OCI-LY7 (cell line): ENCODE data around the gene MTHFSD. TPM values are rescaled to one million over a fixed set of nuclear protein-coding genes. Genes with fewer than 3 reads are reported as not detected.

ENCODE experiments used
- BruUV-seq: library from RNA; stranded (reverse); fragments of 400-500 nt; replicated peaks from 2 replicates; lab custom pipeline; 2021; lab: Mats Ljungman, UMichigan
- CTCF ChIA-PET: fragments of 300-600 bp; sonication (Branson Sonifier 250); formaldehyde crosslinking; loops from one replicate; lab custom pipeline; 2022; ENCODE audit warnings: antibody characterized with exemption; ENCODE audit not compliant: unreplicated experiment; lab: Charles Lee
- POLR2A ChIA-PET: fragments of 300-600 bp; sonication (Branson Sonifier 250); formaldehyde crosslinking; loops from one replicate; lab custom pipeline; 2022; ENCODE audit warnings: antibody characterized with exemption; lab: Charles Lee
- DNase-seq: peaks from one replicate; pipeline ENCODE4 v3.0.0-alpha.2; 2015; ENCODE audit warnings: low spot score
- H2AFZ ChIP-seq: fragments of 200-600 bp; sonication (generic), shearing (Covaris generic); 2 replicates; pipeline ENCODE4 v1.6.1; 2014; ENCODE audit warnings: mild to moderate bottlenecking, antibody characterized with exemption, low read length, moderate library complexity
- H3K27ac ChIP-seq: fragments of 200-600 bp; sonication (generic); 2 replicates; pipeline ENCODE4 v1.5.1; 2014; ENCODE audit warnings: mixed run types, low read depth, mild to moderate bottlenecking, moderate library complexity, low read length, inconsistent platforms; ENCODE audit not compliant: poor library complexity, severe bottlenecking
- H3K36me3 ChIP-seq: fragments of 200-600 bp; sonication (generic); 2 replicates; pipeline ENCODE4 v1.6.1; 2014; ENCODE audit warnings: mild to moderate bottlenecking, antibody characterized with exemption, low read length, moderate library complexity, mixed read lengths; ENCODE audit not compliant: insufficient read depth
- H3K4me1 ChIP-seq: fragments of 200-600 bp; sonication (generic); 2 replicates; pipeline ENCODE4 v1.5.1; 2014; ENCODE audit warnings: mild to moderate bottlenecking, low read length; ENCODE audit not compliant: insufficient read depth, poor library complexity, severe bottlenecking
- H3K4me2 ChIP-seq: fragments of 200-600 bp; sonication (generic); 2 replicates; pipeline ENCODE4 v1.6.1; 2014; ENCODE audit warnings: mild to moderate bottlenecking, low read length
- H3K4me3 ChIP-seq: fragments of 200-600 bp; sonication (generic); 2 replicates; pipeline ENCODE4 v1.5.1; 2014; ENCODE audit warnings: mild to moderate bottlenecking, low read depth, low read length; ENCODE audit not compliant: poor library complexity, severe bottlenecking
- H3K79me2 ChIP-seq: fragments of 200-600 bp; sonication (generic); 2 replicates; pipeline ENCODE4 v1.6.1; 2016; ENCODE audit warnings: low read depth, mild to moderate bottlenecking, low read length, moderate library complexity, mixed read lengths; ENCODE audit not compliant: insufficient read depth
- H3K9me2 ChIP-seq: fragments of 200-600 bp; sonication (generic); 2 replicates; pipeline ENCODE4 v1.6.1; 2016; ENCODE audit warnings: mild to moderate bottlenecking, low read length, mixed read lengths; ENCODE audit not compliant: insufficient read depth
- H3K9me3 ChIP-seq: fragments of 200-600 bp; sonication (generic); 2 replicates; pipeline ENCODE4 v1.6.1; 2014; ENCODE audit warnings: mild to moderate bottlenecking, mixed run types, low read length, mixed read lengths
- H4K20me1 ChIP-seq: fragments of 200-600 bp; sonication (generic); 2 replicates; pipeline ENCODE4 v1.6.1; 2014; ENCODE audit warnings: mild to moderate bottlenecking, antibody characterized with exemption, low read length, moderate library complexity, mixed read lengths; ENCODE audit not compliant: insufficient read depth
- CTCF ChIP-seq: fragments of 200-600 bp; sonication (generic); conservative IDR thresholded peaks from 2 replicates; pipeline ENCODE4 v1.5.1; 2014; ENCODE audit warnings: mild to moderate bottlenecking, antibody characterized with exemption, low read length, moderate library complexity, mixed read lengths
- EZH2phosphoT487 ChIP-seq: fragments of 200-600 bp; sonication (generic); IDR thresholded peaks from 2 replicates; pipeline ENCODE4 v1.6.1; 2018; ENCODE audit warnings: low read depth, borderline replicate concordance, mild to moderate bottlenecking, mixed run types, antibody characterized with exemption, low read length, moderate library complexity, mixed read lengths
- intact Hi-C: fragments of 100-400 bp; cut with micrococcal nuclease; formaldehyde crosslinking; loops from one replicate; pipeline ENCODE4 v1.10.0; 2022; ENCODE audit not compliant: unreplicated experiment
- total RNA-seq, 2 experiments: library from RNA; depleted of rRNA in 1 of 2; stranded (reverse); fragments of >200 nt in 1 of 2; shearing (Covaris generic) in 1 of 2; gene quantifications; 2 replicates each; pipeline ENCODE4 v1.2.3, GENCODE V29; 2014 to 2022

The MTHFSD gene
- total RNA-seq, 2 experiments from 2014 or later: 12.2 to 26.0 TPM

GRCh38 chr16:86565644-86566511 is 10.8 kb upstream of the MTHFSD start:
- no peak overlapping the region for H3K27ac ChIP-seq
- H3K79me2 ChIP-seq: no peaks in the 10 kb centered on the region
- no peak overlapping the region for H3K4me2 ChIP-seq
- H3K9me2 ChIP-seq: no peaks in the 10 kb centered on the region
- no peak for DNase-seq
- intact Hi-C loops: no loop called here
- CTCF ChIA-PET: no interaction called here
- POLR2A ChIA-PET: no interaction called here
- H2AFZ ChIP-seq: no peak overlapping the region
- BruUV-seq: no TSS peak
- TF ChIP-seq EZH2phosphoT487 (no peak), CTCF (no peak)
- H3K4me1 ChIP-seq: peaks cover 27% of the 10 kb centered on the region
- H3K4me3 ChIP-seq: no peak overlapping the region
- H3K36me3 ChIP-seq: no peaks in the 10 kb centered on the region
- H4K20me1 ChIP-seq: no peaks in the 10 kb centered on the region
- no peaks in the 10 kb centered on the region for H3K9me3 ChIP-seq

- no peak overlapping the region for H2AFZ ChIP-seq
- ChIA-PET POLR2A (interaction anchor here (0.6 to 1.1 kb wide), 2 partner anchors 10 to 664 kb away, joined by 3 read pairs; no protein-coding TSS in a partner anchor), CTCF (interaction anchor here (0.6 kb wide), 1 partner anchor 45 kb away, joined by 3 read pairs; no protein-coding TSS in a partner anchor)
- H4K20me1 ChIP-seq: no peaks in the 10 kb centered on the region
- H3K36me3 ChIP-seq: no peaks in the 10 kb centered on the region
- no peaks in the 10 kb centered on the region for H3K9me2 ChIP-seq
- no peak for TF ChIP-seq CTCF
- TF ChIP-seq EZH2phosphoT487: no peak
- H3K4me1 ChIP-seq: peaks cover 21% of the 10 kb centered on the region
- H3K9me3 ChIP-seq: no peaks in the 10 kb centered on the region
- no peak overlapping the region for H3K4me2 ChIP-seq
- BruUV-seq: no TSS peak
- H3K27ac ChIP-seq: no peak overlapping the region
- no peak overlapping the region for H3K4me3 ChIP-seq
- intact Hi-C loops: no loop called here
- H3K79me2 ChIP-seq: no peaks in the 10 kb centered on the region
- no peak for DNase-seq
Observed at GRCh38 chr16:86565181-86565631, 10.2 kb upstream of the MTHFSD start.
